Mucosa of gallbladder (tissue), 1 donor: ENCODE results near the gene SAP30L. TPM values are rescaled to one million over a fixed set of nuclear protein-coding genes. Genes with fewer than 3 reads are reported as not detected.

Experiments
- DNase-seq: peaks from one replicate; pipeline ENCODE4 v3.0.0-alpha.2; 2020; ENCODE audit warnings: low spot score
- total RNA-seq: library from RNA; stranded (reverse); gene quantifications from one replicate; pipeline ENCODE4 v1.2.1, GENCODE V29; 2021
- donor health status: DM: no; HTN: no; CAD: no.

Gene SAP30L
- total RNA-seq, 1 donor from 2014 or later: 54.7 TPM

DNA sequence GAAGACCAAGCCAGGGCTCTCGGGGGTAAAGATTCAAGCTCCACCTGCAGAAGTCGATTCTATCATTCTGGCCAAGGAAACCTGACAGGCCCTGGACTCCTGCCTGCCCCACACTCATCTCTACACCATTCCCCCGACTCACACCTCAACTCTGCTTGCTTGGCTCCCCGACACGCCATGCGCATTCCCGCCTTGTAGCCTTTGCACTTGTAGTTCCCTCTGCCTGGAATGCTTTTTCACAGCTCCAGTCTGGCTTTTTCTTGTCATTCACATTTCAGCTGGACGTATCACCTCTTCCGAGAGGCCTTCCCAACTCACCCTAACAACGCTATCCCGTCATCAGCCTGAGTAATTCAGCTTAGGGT is 60.9 kb downstream of the SAP30L start:
- DNase-seq: no peak

GRCh38 chr5:154508114-154508513 is 62.3 kb downstream of the SAP30L start:
- no peak for DNase-seq

- no peak for DNase-seq
Measured at GRCh38 chr5:154509784-154510555, 64.2 kb downstream of the SAP30L start.

Other genes starting within 250 kb of the SAP30L start
- 2.7 TPM for gene HAND1, start 32.2 kb downstream of the SAP30L start, total RNA-seq